Breast epithelium (tissue), 3 donors: ENCODE data around the gene LRCOL1.

Source experiments
- CTCF ChIP-seq, 3 donors: fragments of 450-650 bp; IDR thresholded peaks; one replicate each; pipeline ENCODE4 v1.5.1; 2016 to 2017; ENCODE audit warnings: antibody characterized with exemption in 3 of 3, mild to moderate bottlenecking in 3 of 3, moderate library complexity in 3 of 3
- POLR2A ChIP-seq: fragments of 450-650 bp; IDR thresholded peaks from one replicate; pipeline ENCODE4 v1.6.1; 2016; ENCODE audit warnings: antibody characterized with exemption, mild to moderate bottlenecking, moderate library complexity
- POLR2AphosphoS5 ChIP-seq, 3 donors: sonication (generic); formaldehyde crosslinking; IDR thresholded peaks; one replicate each; pipeline ENCODE4 v1.6.1; 2017; ENCODE audit warnings: antibody characterized with exemption in 3 of 3

GRCh38 chr12:132634411-132634990, 24.1 kb upstream of the LRCOL1 start:
- TF ChIP-seq POLR2AphosphoS5 (IDR thresholded peaks at IDR 0.05) (no peak), POLR2A (no peak), CTCF (IDR thresholded peaks at IDR 0.05) (no peak)
